Effector memory CD4-positive, alpha-beta T cell (primary cell): Measurements from ENCODE around the gene TEAD1.

Experiments used
- DNase-seq, 3 donors: peaks; one replicate each; pipeline ENCODE4 v3.0.0-alpha.2; 2020
- H3K27ac ChIP-seq: 2 replicates; pipeline ENCODE4 v1.7.0; 2013; ENCODE audit warnings: mild to moderate bottlenecking, low read length, moderate library complexity; ENCODE audit not compliant: insufficient read depth, poor library complexity, severe bottlenecking
- H3K27me3 ChIP-seq: replicated peaks from 2 replicates; pipeline ENCODE4 v1.7.0; 2013; ENCODE audit warnings: mild to moderate bottlenecking, low read length; ENCODE audit not compliant: insufficient read depth, control insufficient read depth, poor library complexity, severe bottlenecking
- H3K36me3 ChIP-seq: 2 replicates; pipeline ENCODE4 v1.7.0; 2013; ENCODE audit warnings: mild to moderate bottlenecking, low read length, moderate library complexity; ENCODE audit not compliant: control insufficient read depth, insufficient read depth
- H3K4me1 ChIP-seq: 2 replicates; pipeline ENCODE4 v1.7.0; 2013; ENCODE audit warnings: low read length, mild to moderate bottlenecking; ENCODE audit not compliant: control insufficient read depth, insufficient read depth, poor library complexity, severe bottlenecking
- H3K4me3 ChIP-seq: 2 replicates; pipeline ENCODE4 v1.7.0; 2013; ENCODE audit warnings: low read length, low read depth, mild to moderate bottlenecking; ENCODE audit not compliant: insufficient read depth, poor library complexity, severe bottlenecking
- H3K9me3 ChIP-seq: 2 replicates; pipeline ENCODE4 v1.7.0; 2013; ENCODE audit warnings: mild to moderate bottlenecking, low read length, moderate library complexity; ENCODE audit not compliant: control insufficient read depth

The TEAD1 gene

DNA sequence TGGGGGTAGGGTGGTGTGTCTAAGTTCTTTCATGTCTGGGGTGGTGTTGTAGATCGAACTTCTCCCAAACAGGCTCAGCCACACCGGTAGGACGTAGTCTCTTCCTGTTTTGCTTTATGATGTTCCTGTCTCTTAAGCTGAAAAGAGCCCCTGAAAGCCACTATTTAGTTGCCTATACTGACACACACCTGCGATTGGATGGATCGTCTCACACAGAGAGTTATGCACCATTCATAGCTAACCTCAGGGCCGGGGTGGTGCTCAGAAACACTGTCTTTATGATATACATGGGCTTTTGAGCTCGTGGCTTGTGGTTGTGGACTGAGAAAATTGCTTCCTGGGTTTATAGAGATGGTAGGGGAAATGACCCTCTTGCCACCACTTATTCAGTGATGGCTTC is 137.6 kb downstream of the TEAD1 start:
- no peak for DNase-seq
- no peaks in the 10 kb centered on the region for H3K4me1 ChIP-seq
- no peak overlapping the region for H3K4me3 ChIP-seq
- H3K27ac ChIP-seq = no peak overlapping the region
- no peaks in the 10 kb centered on the region for H3K27me3 ChIP-seq
- H3K36me3 ChIP-seq = no peaks in the 10 kb centered on the region
- H3K9me3 ChIP-seq = no peaks in the 10 kb centered on the region

DNA sequence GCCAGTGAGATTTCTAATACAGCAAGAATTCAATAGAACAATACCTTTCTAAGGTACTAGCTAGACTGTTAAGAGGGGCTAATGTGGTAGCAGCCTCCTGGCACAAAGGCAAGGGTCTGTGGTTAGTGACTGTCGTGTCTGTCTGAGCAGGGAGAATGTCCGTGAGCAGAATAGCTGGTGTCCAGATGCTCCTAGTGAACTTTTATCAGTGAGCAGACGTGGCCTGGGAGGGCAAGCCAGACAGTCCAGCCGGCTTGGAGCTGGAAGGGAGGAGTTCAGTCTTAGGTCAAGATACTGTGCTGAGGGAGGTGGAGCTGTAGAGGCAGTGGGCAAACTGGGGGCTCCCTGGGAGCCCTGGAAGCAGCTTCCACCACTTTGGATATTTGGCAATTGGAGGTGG is 138.6 kb downstream of the TEAD1 start:
- Histone ChIP-seq H3K4me1 (no peaks in the 10 kb centered on the region), H3K4me3 (no peak overlapping the region), H3K27me3 (no peaks in the 10 kb centered on the region), H3K9me3 (no peaks in the 10 kb centered on the region), H3K36me3 (no peaks in the 10 kb centered on the region), H3K27ac (no peak overlapping the region)
- no peak for DNase-seq

DNA sequence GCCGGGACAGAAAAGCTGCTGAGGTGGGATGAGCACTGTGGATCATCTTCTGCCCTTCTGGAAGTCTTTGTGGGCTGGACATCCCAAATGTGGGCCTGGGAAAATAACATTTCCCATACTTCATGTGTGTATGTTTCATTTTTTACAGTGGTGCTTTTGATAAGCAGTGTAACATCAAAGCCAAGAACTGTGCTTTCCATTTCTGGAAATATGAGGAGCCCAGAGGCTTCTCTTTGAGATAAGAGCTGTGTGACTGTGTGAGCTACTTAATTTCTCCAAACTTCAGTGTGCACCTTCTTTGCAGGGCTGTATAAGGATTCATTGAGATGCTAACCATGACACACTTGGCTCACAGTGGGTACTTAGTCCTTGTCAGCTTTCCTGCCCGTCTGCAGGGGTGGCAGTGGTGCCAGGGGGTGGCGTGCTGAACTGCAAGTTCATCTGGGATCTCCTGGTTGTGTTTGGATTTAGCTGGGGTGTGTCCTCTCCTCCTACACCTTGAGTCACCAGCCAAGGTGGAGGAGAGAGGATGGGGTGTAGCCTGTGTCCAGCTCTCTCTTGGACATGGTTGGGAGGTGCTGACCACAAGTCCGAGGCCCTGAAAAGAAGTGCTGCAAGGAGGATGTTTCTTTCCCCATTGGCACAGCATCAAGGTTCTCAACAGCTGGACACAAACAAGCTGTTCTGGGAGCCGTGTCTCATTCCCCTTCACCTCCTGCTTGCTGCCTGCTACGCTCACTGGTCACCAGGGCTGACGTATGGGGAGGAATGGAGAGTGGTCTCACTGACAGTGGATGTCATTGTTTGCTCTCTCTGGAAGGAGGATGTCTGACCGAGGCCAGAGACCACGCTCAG is 139.4 kb downstream of the TEAD1 start:
- Histone ChIP-seq H3K4me3 (no peak overlapping the region), H3K27ac (no peak overlapping the region), H3K4me1 (no peaks in the 10 kb centered on the region), H3K9me3 (no peaks in the 10 kb centered on the region), H3K27me3 (no peaks in the 10 kb centered on the region), H3K36me3 (no peaks in the 10 kb centered on the region)
- DNase-seq = no peak

DNA sequence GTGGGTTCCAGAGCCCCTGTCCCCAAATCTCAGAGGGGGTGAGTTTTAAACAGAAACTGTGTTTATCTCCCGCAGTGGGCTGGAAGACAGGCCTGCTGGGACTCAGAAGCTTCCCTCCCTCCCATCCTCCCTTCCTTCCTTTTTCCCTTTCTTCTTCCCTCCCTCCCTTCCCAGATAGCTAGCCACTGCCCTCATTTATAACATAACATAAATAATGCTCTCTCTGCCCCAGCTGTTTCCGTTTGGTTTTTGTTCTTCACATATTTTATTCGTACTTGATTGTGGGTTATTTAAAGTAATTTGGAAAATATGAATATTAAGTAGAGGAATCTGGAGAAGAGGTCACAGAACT is 140.9 kb downstream of the TEAD1 start:
- DNase-seq = no peak
- H3K9me3 ChIP-seq = no peaks in the 10 kb centered on the region
- H3K27ac ChIP-seq = no peak overlapping the region
- no peaks in the 10 kb centered on the region for H3K4me1 ChIP-seq
- no peaks in the 10 kb centered on the region for H3K27me3 ChIP-seq
- no peaks in the 10 kb centered on the region for H3K36me3 ChIP-seq
- H3K4me3 ChIP-seq = no peak overlapping the region

DNA sequence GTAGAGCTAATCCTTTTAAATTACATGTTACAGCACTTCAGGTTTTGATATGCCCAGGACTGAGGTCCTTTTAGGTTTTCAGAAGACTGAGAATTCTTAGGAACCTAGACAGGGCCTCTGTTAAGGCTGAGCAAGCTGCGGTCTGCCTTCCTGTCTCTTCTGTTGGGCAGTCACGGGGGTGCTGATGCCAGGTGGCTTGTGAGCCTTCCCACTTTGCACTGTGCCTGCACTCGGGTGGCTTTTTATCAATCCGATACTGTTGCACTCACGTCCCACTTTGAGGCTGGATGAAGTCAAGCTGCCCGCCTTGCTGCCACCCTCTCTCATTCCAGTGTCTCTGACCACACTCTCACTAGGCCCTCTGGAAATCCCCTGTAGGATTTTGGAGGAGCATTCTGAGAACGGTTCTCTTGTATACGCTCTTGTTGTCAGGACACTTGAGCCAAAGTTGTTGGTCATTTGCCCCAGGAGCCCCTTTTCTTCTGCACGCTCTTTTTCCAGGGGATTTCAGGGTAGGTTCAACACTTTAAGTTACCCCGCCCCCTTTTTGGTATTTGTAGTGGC is 141.8 kb downstream of the TEAD1 start:
- Histone ChIP-seq H3K27me3 (no peaks in the 10 kb centered on the region), H3K27ac (no peak overlapping the region), H3K4me3 (no peak overlapping the region), H3K4me1 (no peaks in the 10 kb centered on the region), H3K9me3 (no peaks in the 10 kb centered on the region), H3K36me3 (no peaks in the 10 kb centered on the region)
- no peak for DNase-seq

DNA sequence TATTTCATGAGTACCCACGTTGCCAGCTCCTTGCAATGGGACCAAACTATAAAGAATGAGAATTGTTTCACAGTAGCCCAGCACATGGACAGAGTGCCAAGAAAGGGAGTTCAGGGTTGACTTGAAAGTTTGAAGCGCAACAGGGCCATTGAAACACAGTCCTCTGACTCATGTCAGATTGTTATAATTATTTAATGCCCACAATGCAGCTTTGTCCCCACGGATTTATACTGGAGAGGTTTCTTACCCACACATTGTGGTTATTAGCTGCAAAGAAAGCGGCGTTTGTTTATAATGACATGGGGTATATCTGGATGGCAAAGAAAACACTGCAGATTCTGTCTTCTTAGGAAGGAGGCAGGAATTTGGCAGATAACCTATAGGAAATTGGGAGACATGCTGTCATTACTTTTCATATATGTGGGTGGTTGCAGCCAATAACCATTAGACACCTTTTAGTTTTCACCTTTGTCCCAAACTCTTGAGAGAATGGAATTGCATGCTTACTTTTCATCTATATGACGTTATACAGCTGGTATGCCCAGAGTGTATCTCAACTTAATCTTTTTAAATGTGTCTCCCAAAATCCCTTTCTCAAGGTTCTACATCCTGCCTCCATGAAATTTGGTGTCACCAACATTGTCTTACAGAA is 143.6 kb downstream of the TEAD1 start:
- H3K27me3 ChIP-seq = no peaks in the 10 kb centered on the region
- H3K36me3 ChIP-seq = no peaks in the 10 kb centered on the region
- no peaks in the 10 kb centered on the region for H3K4me1 ChIP-seq
- H3K4me3 ChIP-seq = no peak overlapping the region
- H3K27ac ChIP-seq = no peak overlapping the region
- H3K9me3 ChIP-seq = no peaks in the 10 kb centered on the region
- DNase-seq = no peak

DNA sequence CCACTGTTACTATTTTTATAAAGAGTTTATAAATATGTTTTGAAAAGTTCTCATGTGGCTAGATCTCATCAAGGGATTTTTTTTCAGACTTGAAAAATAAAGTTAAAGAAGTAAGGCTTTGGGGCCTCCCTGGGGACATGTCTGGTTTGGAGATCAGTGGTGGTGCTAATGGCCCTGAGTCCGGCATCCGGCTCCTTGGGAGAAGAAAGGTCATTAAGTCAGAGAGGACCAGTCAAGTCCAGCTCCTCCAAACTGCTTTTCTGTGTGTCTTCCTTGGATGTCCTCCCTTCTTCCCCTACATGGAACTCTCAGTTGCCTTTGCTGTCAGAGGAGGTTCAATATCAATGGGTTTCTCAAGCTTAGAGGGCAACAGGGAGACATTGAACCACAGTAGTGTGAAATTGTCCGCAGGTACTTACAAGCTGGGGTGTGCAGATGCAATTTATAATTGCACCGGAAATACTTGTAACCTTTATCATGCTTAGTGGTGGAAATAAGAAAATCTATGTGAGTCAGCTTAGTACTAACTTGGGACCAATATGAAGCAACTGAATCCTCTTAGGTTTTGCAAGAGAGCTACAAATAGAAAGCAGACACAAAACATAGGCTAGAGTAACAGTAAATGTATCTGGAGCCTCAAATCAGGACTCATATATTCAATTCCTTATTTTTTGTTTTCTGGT is 144.3 kb downstream of the TEAD1 start:
- Histone ChIP-seq H3K36me3 (no peaks in the 10 kb centered on the region), H3K27ac (no peak overlapping the region), H3K4me3 (no peak overlapping the region), H3K4me1 (no peaks in the 10 kb centered on the region), H3K27me3 (no peaks in the 10 kb centered on the region), H3K9me3 (no peaks in the 10 kb centered on the region)
- no peak for DNase-seq

DNA sequence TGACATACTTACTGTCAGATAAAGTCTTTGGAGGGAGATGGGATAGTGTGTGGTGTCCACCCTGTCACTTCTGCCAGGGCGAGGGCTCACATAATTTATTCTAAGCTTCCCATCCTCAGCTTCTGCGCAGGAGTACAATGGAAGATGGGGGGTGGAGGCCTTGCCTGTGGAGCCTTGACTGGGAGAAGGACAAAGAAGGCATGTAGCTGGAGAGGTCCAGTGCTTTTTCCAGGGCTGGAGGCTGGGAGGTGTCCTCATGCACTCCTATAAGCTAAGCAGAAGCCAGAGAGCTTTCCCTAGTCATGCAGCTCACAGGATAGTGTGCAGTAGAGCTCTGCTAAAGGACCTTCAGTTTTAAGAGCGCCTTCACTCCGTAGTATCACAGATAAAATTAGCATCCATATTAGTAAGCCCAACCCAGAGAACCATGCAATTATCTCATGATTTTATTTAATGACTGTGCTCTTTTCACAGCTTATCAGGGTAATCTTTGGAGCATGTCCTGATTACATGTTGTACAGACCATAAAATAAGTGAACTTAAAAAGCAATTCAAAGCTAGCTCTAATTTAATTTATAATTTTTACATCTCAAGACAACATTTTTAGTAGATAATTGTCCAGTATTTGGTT is 148.3 kb downstream of the TEAD1 start:
- no peak for DNase-seq
- Histone ChIP-seq H3K27ac (no peak overlapping the region), H3K9me3 (no peaks in the 10 kb centered on the region), H3K4me3 (no peak overlapping the region), H3K4me1 (no peaks in the 10 kb centered on the region), H3K27me3 (no peaks in the 10 kb centered on the region), H3K36me3 (no peaks in the 10 kb centered on the region)

DNA sequence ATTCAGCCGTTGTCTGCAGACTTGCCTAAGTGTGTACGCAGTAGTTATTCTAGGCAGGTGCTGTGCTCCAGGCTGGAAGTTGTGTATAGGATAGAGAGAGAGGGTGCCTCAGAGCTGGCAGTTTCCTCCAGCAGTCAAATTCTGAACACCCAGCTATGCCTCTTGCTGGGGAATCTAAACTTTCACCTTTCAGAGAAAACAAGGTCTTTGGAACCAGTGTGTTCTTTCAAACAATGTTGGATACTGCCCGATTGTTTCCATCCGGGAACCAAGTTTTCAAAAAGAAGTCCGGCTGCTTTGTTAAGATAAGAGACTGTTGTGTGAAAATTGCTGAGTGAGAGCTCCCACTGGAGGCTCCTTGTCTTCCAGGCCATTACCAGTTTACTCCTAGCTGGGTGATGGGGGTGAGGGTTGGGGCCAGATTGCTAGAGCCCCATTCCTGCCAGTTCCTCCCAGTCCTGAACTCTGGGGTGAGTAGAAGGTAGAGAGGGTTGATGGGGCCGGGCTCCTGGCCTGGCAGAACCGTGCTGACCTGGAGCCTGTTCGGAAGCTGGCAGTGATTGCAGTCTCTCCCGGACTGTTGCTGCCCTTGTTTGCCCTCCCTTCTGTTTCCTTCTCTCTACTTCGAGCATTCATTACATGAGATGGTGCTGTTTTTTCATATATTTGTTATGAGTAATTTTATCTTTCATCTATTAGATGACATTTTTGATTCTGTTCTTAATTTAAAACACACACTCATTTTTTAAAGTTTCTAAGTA is 150.2 kb downstream of the TEAD1 start:
- H3K4me1 ChIP-seq = no peaks in the 10 kb centered on the region
- H3K9me3 ChIP-seq = no peaks in the 10 kb centered on the region
- H3K36me3 ChIP-seq = no peaks in the 10 kb centered on the region
- no peaks in the 10 kb centered on the region for H3K27me3 ChIP-seq
- no peak overlapping the region for H3K27ac ChIP-seq
- H3K4me3 ChIP-seq = no peak overlapping the region
- DNase-seq = no peak
